Measurements from ENCODE around the gene SEMA6B.

The SEMA6B gene

DNA sequence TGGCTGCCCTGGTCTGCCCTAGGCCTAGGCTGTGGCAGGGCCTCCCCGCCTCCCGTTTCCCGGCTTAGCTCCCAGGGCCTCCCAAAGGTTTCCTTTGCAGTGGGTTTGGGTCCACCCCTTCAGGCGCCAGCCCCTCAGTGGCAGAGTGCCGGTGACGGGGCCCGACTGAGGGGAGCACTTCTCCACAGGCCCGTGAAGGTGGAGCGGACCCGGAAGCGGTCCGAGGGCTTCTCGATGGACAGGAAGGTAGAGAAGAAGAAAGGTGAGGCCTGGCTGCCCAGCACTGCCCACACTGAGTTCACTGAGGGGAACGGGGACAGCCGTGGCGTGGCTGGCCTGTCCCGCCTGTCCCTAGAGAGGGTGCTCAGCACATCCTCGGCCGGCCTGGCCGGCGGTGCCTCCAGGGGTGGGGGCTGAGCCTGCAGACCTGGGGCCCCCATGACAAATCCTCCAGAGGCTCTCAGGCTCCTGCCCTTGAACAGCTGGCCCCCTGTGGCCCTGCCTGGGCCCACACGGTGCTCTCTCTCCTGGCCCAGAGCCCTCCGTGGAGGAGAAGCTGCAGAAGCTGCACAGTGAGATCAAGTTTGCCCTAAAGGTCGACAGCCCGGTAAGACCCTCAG, 61.6 kb downstream of the SEMA6B start:
- no peak for DNase-seq (ENCODE audit: extremely low spot score)
- ChIA-PET POLR2A (no interaction called here), CTCF (interaction anchor here (4.1 kb wide), 1 partner anchor 26 kb away, joined by 15 read pairs; no protein-coding TSS in a partner anchor)
- TF ChIP-seq, protein P1, sequence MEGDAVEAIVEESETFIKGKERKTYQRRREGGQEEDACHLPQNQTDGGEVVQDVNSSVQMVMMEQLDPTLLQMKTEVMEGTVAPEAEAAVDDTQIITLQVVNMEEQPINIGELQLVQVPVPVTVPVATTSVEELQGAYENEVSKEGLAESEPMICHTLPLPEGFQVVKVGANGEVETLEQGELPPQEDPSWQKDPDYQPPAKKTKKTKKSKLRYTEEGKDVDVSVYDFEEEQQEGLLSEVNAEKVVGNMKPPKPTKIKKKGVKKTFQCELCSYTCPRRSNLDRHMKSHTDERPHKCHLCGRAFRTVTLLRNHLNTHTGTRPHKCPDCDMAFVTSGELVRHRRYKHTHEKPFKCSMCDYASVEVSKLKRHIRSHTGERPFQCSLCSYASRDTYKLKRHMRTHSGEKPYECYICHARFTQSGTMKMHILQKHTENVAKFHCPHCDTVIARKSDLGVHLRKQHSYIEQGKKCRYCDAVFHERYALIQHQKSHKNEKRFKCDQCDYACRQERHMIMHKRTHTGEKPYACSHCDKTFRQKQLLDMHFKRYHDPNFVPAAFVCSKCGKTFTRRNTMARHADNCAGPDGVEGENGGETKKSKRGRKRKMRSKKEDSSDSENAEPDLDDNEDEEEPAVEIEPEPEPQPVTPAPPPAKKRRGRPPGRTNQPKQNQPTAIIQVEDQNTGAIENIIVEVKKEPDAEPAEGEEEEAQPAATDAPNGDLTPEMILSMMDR (IDR thresholded peaks at IDR 0.05; ENCODE audit: control extremely low read depth, extremely low read depth, low read depth, missing control alignments) = no peak

DNA sequence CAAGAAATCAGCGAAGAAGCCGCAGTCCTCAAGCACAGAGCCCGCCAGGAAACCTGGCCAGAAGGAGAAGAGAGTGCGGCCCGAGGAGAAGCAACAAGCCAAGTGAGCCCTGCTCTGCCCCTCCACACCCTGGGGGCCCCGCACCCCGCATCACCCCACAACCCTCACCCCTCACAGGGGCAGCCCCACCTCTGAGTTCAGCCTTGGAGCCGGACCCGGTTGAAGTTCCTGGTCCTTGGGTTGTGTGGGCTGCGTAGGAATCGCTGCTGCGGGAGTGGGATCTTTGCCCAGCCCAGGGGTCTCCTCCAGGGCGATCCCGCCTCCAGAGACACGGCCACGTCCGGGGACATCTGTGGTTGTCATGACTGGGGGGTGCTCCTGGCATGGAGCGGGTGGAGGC, 63.2 kb downstream of the SEMA6B start:
- DNase-seq (ENCODE audit: extremely low spot score) = no peak
- ChIA-PET POLR2A (no interaction called here), CTCF (no interaction called here)
- TF ChIP-seq, protein P1 (IDR thresholded peaks at IDR 0.05; ENCODE audit: control extremely low read depth, extremely low read depth, low read depth, missing control alignments) = no peak

DNA sequence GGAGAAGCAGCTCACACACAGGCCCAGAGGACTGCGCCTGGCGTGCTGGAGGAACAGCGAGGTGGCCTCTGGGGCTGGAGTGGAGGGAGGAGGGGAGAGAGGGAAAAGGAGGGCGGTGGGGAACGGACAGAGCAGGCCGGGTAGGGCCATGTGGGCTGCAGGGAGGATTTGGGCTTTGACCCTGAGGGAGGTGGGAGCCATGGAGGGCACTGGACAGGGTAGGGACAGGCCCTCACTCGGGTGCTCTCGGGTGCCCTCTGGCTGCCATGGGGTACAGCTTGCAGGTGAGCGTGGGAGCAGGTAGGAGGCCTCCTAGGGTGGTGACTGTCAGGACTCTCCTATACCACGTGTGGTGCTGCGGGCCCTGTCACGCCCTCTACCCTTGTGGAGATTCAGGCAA, 64.0 kb downstream of the SEMA6B start:
- DNase-seq (ENCODE audit: extremely low spot score) = no peak
- CTCF ChIA-PET = interaction anchor here (2.4 kb wide), 1 partner anchor 229 kb away, joined by 6 read pairs; no protein-coding TSS in a partner anchor
- POLR2A ChIA-PET = no interaction called here
- TF ChIP-seq, protein P1 (IDR thresholded peaks at IDR 0.05; ENCODE audit: control extremely low read depth, extremely low read depth, low read depth, missing control alignments) = peak; percentile 44

DNA sequence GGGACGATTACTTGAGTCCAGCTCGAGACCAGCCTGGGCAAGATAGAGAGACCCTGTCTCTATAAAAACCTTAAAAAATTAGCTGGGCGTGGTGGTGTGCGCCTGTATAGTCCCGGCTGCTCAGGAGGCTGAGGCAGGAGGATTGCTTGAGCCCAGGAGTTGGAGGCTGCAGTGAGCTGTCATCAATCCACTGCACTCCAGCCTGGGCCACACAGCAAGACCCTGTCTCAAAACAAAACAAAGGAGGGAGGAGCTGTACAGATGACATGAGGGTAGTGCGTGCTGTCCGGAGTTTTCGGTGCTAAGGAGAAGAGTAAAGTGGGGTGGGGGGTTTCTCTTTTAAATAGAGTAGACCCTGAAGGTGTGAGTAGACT, 64.8 kb downstream of the SEMA6B start:
- ChIA-PET POLR2A (interaction anchor here (0.7 kb wide), 1 partner anchor 330 kb away, joined by 5 read pairs; no protein-coding TSS in a partner anchor), CTCF (interaction anchor here (1.2 to 2.4 kb wide), 2 partner anchors 30 to 228 kb away, joined by 5 to 6 read pairs; no protein-coding TSS in a partner anchor)
- TF ChIP-seq, protein P1 (IDR thresholded peaks at IDR 0.05; ENCODE audit: control extremely low read depth, extremely low read depth, low read depth, missing control alignments) = no peak
- no peak for DNase-seq (ENCODE audit: extremely low spot score)

DNA sequence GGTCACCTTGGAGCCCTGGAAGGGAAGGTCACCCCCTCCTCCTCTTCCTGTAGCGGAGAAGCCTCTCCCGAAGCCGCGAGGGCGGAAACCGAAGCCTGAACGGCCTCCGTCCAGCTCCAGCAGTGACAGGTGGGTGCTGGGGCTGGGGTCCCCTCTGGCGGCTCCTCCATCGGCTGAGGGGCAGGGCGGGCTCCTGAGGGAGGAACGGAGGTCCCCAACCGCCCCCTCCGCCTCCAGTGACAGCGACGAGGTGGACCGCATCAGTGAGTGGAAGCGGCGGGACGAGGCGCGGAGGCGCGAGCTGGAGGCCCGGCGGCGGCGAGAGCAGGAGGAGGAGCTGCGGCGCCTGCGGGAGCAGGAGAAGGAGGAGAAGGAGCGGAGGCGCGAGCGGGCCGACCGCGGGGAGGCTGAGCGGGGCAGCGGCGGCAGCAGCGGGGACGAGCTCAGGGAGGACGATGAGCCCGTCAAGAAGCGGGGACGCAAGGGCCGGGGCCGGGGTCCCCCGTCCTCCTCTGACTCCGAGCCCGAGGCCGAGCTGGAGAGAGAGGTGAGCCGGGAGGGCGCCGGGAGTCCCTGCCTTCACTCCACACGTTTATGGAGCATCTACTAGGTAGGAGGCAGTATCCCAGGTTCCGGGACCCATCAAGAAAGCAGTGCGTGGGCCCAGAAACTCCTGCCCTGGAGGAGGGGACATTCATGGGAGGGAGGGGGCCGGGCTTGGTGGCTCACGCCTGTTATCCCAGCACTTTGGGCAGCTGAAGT, 65.4 kb downstream of the SEMA6B start:
- ChIA-PET CTCF (interaction anchor here (1.2 to 2.4 kb wide), 2 partner anchors 31 to 227 kb away, joined by 5 to 6 read pairs; no protein-coding TSS in a partner anchor), POLR2A (no interaction called here)
- TF ChIP-seq, protein P1 (IDR thresholded peaks at IDR 0.05; ENCODE audit: control extremely low read depth, extremely low read depth, low read depth, missing control alignments) = no peak
- DNase-seq (ENCODE audit: extremely low spot score) = no peak

DNA sequence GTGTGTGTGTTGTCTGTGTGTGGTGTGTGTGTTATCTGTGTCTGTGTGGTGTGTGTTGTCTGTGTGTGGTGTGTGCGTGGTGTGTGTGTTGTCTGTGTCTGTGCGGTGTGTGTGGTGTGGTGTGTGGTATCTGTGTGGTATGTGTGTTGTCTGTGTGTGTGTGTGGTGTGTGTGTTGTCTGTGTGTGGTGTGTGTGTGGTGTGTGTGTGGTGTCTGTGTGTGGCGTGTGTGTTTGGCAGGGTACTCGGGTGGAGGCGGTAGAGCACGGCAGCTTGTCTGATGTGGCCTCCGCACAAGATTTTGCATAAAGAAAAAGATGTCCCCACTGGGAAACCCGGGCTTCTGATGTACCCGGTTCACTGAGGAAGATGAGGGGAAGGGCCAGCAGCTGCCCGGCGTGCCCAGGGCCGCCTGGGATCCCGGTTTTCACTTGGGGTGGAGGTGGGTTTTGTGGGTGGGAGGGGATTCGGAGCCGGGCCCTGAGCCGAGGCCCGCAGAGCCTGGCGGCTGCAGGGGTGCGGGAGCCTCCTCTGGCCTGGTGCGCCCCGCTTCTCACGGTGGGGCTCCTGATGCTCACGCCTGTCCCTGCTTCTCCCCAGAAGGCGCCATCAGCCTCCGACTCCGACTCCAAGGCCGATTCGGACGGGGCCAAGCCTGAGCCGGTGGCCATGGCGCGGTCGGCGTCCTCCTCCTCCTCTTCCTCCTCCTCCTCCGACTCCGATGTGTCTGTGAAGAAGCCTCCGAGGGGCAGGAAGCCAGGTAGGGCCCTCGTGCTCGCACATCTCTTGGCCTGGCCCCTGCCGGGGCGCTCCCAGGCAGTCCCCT, 66.2 kb downstream of the SEMA6B start:
- ChIA-PET POLR2A (no interaction called here), CTCF (interaction anchor here (2.4 kb wide), 1 partner anchor 227 kb away, joined by 6 read pairs; no protein-coding TSS in a partner anchor)
- TF ChIP-seq, protein P1 (IDR thresholded peaks at IDR 0.05; ENCODE audit: control extremely low read depth, extremely low read depth, low read depth, missing control alignments) = no peak
- no peak for DNase-seq (ENCODE audit: extremely low spot score)
